ENCODE measurements around the gene CEMIP. TPM values are rescaled to one million over a fixed set of nuclear protein-coding genes. Genes with fewer than 3 reads are reported as not detected.

Gene CEMIP
- total and polyA plus RNA-seq, 2 of the 4 experiments (the other 2 are of a cell fraction) = 63.8 to 78.0 TPM

GRCh38 chr15:80822676-80823075 is 43.5 kb downstream of the CEMIP start:
- Histone ChIP-seq H2BK5ac (ENCODE audit: low read depth, low read length, poor library complexity, severe bottlenecking) (no peak overlapping the region), H4K8ac (ENCODE audit: low read depth in 2 of 2, low read length in 2 of 2) (no peak overlapping the region), H3K27me3 (ENCODE audit: control insufficient read depth, insufficient read depth, low read length) (no peaks in the 10 kb centered on the region), H4K5ac (ENCODE audit: low read depth, low read length) (no peak overlapping the region), H3K4ac (ENCODE audit: low read depth, low read length) (no peak overlapping the region), H2BK15ac (ENCODE audit: low read depth, low read length) (no peak overlapping the region), H4K20me1 (ENCODE audit: insufficient read depth, low read length) (peaks cover 85% of the 10 kb centered on the region), H3K79me1 (ENCODE audit: low read depth in 1 of 2, low read length in 2 of 2) (peaks cover 0 to 34% of the 10 kb centered on the region in 2 experiments; a peak in 2 of 4 replicates), H2AK5ac (ENCODE audit: low read depth, low read length) (no peak overlapping the region), H3K56ac (ENCODE audit: extremely low read depth, insufficient read depth, low read length) (no peak overlapping the region), H2BK120ac (ENCODE audit: low read depth, low read length) (no peak overlapping the region), H3K4me3 (ENCODE audit: insufficient read depth, low read depth, low read length) (no peak overlapping the region), H3K27ac (ENCODE audit: insufficient read depth, low read length) (no peak overlapping the region), H3K23ac (ENCODE audit: low read depth, low read length) (no peak overlapping the region), H2AK9ac (replicated peaks; ENCODE audit: low read depth, low read length, poor library complexity) (no peak overlapping the region), H3K9ac (ENCODE audit: low read depth, low read length) (no peak overlapping the region), H3K36me3 (ENCODE audit: control insufficient read depth, insufficient read depth, low read length) (peaks cover 70% of the 10 kb centered on the region), H2AFZ (replicated peaks; ENCODE audit: low read length, poor library complexity) (no peak overlapping the region), H2BK20ac (ENCODE audit: low read depth, low read length) (no peak overlapping the region), H3K4me1 (ENCODE audit: control insufficient read depth, insufficient read depth, low read length) (peaks cover 2% of the 10 kb centered on the region; the same call in 1 of the 2 replicates), H3K9me3 (ENCODE audit: control insufficient read depth, insufficient read depth, low read length) (no peaks in the 10 kb centered on the region), H4K91ac (ENCODE audit: insufficient read depth, low read depth, low read length) (no peak overlapping the region), H3K14ac (replicated peaks; ENCODE audit: low read depth, low read length) (no peak overlapping the region), H3K9me1 (ENCODE audit: insufficient read depth, low read length) (no peaks in the 10 kb centered on the region; the same call in 1 of the 2 replicates), H3K4me2 (ENCODE audit: low read depth, low read length) (no peak overlapping the region), H3K18ac (ENCODE audit: low read depth, low read length) (no peak overlapping the region)
- TF ChIP-seq POLR2A (IDR thresholded peaks at IDR 0.05; ENCODE audit: low read depth, low read length) = no peak
- TF ChIP-seq SMC3 (IDR thresholded peaks at IDR 0.05; ENCODE audit: low read depth, low read length) = no peak
- TF ChIP-seq MXI1 (IDR thresholded peaks at IDR 0.05; ENCODE audit: borderline replicate concordance, low read depth, low read length) = no peak
- no peak for TF ChIP-seq RFX5 (IDR thresholded peaks at IDR 0.05; ENCODE audit: low read depth, low read length)
- no peak for TF ChIP-seq BHLHE40 (IDR thresholded peaks at IDR 0.05; ENCODE audit: low read depth, low read length)
- TF ChIP-seq, protein P1, sequence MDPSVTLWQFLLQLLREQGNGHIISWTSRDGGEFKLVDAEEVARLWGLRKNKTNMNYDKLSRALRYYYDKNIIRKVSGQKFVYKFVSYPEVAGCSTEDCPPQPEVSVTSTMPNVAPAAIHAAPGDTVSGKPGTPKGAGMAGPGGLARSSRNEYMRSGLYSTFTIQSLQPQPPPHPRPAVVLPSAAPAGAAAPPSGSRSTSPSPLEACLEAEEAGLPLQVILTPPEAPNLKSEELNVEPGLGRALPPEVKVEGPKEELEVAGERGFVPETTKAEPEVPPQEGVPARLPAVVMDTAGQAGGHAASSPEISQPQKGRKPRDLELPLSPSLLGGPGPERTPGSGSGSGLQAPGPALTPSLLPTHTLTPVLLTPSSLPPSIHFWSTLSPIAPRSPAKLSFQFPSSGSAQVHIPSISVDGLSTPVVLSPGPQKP (IDR thresholded peaks at IDR 0.05; ENCODE audit: borderline replicate concordance, low read depth, low read length) = no peak
- TF ChIP-seq NFE2L2 (IDR thresholded peaks at IDR 0.05; ENCODE audit: low read depth, low read length) = no peak
- TF ChIP-seq RAD21 (IDR thresholded peaks at IDR 0.05; ENCODE audit: low read length) = no peak
- no peak for TF ChIP-seq RCOR1 (IDR thresholded peaks at IDR 0.05; ENCODE audit: insufficient replicate concordance, low read length)
- TF ChIP-seq, protein P2, sequence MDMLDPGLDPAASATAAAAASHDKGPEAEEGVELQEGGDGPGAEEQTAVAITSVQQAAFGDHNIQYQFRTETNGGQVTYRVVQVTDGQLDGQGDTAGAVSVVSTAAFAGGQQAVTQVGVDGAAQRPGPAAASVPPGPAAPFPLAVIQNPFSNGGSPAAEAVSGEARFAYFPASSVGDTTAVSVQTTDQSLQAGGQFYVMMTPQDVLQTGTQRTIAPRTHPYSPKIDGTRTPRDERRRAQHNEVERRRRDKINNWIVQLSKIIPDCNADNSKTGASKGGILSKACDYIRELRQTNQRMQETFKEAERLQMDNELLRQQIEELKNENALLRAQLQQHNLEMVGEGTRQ (IDR thresholded peaks at IDR 0.05; ENCODE audit: low read depth, low read length) = no peak
- TF ChIP-seq MAZ (IDR thresholded peaks at IDR 0.05; ENCODE audit: borderline replicate concordance, low read depth, low read length) = no peak
- no peak for TF ChIP-seq MAFK (IDR thresholded peaks at IDR 0.05; ENCODE audit: low read depth, low read length)
- TF ChIP-seq CHD1 (IDR thresholded peaks at IDR 0.05; ENCODE audit: low read depth, low read length) = no peak
- TF ChIP-seq FOS (IDR thresholded peaks at IDR 0.05; ENCODE audit: low read depth, low read length) = no peak
- TF ChIP-seq, protein P3, sequence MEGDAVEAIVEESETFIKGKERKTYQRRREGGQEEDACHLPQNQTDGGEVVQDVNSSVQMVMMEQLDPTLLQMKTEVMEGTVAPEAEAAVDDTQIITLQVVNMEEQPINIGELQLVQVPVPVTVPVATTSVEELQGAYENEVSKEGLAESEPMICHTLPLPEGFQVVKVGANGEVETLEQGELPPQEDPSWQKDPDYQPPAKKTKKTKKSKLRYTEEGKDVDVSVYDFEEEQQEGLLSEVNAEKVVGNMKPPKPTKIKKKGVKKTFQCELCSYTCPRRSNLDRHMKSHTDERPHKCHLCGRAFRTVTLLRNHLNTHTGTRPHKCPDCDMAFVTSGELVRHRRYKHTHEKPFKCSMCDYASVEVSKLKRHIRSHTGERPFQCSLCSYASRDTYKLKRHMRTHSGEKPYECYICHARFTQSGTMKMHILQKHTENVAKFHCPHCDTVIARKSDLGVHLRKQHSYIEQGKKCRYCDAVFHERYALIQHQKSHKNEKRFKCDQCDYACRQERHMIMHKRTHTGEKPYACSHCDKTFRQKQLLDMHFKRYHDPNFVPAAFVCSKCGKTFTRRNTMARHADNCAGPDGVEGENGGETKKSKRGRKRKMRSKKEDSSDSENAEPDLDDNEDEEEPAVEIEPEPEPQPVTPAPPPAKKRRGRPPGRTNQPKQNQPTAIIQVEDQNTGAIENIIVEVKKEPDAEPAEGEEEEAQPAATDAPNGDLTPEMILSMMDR (conservative IDR thresholded peaks at IDR 0.05; ENCODE audit: low read depth, low read length) = no peak
- no peak for TF ChIP-seq CEBPB (IDR thresholded peaks at IDR 0.05; ENCODE audit: low read depth, low read length)
- POLR2A ChIA-PET (ENCODE audit: unreplicated experiment) = no interaction called here
- dilution Hi-C loops (cut with HindIII; ENCODE audit: low sequenced_read_pairs, unreplicated experiment) = no loop called here
- CTCF ChIA-PET = interaction anchor here (0.9 kb wide), 1 partner anchor 29 kb away, joined by 3 read pairs; no protein-coding TSS in a partner anchor
- intact Hi-C loops (cut with micrococcal nuclease) = no loop called here
- BruUV-seq (replicated peaks) = no TSS peak
- no CpG with 5 or more reads among the region's 6 CpGs for WGBS, 2 experiments (ENCODE audit: extremely low coverage in 2 of 2, insufficient read length in 1 of 2)
- DNase-seq (no peak), ATAC-seq (ENCODE audit: low read depth) (no peak)
- in situ Hi-C loops (cut with MboI; ENCODE audit: low sequenced_read_pairs) = no loop called here

Data from IMR-90 (cell line).